Keratinocyte (primary cell): Measurements from ENCODE around the gene CFAP100. TPM values are rescaled to one million over a fixed set of nuclear protein-coding genes. Genes with fewer than 3 reads are reported as not detected.

Experiments used
- DNase-seq: peaks from one replicate; pipeline ENCODE4 v3.0.0-alpha.2; 2011; ENCODE audit warnings: low read depth, missing footprints, low spot score
- FAIRE-seq: peaks from 2 replicates; lab custom pipeline; 2011; peaks lifted over from hg19 to GRCh38; lab: Jason Lieb, UNC
- H2AFZ ChIP-seq: 2 replicates; pipeline ENCODE4 v1.6.0; 2012; ENCODE audit warnings: low read length, control low read depth, inconsistent platforms; ENCODE audit not compliant: control insufficient read depth
- H3K27ac ChIP-seq: 2 replicates; pipeline ENCODE4 v1.5.1; 2011; ENCODE audit warnings: low read length; ENCODE audit not compliant: control insufficient read depth, insufficient read depth
- H3K27me3 ChIP-seq: 3 replicates; pipeline ENCODE4 v1.6.0; 2011; ENCODE audit warnings: low read length; ENCODE audit not compliant: control insufficient read depth, insufficient read depth; ENCODE audit errors: extremely low read depth
- H3K36me3 ChIP-seq, 2 experiments: 2 replicates in 1 of 2; 3 replicates in 1 of 2; pipeline ENCODE4 v1.5.1; 2011; ENCODE audit warnings: low read length in 2 of 2, mild to moderate bottlenecking in 1 of 2; ENCODE audit not compliant: control insufficient read depth in 2 of 2, insufficient read depth in 2 of 2; ENCODE audit errors: extremely low read depth in 1 of 2
- H3K4me1 ChIP-seq: 3 replicates; pipeline ENCODE4 v1.5.1; 2011; ENCODE audit warnings: low read length; ENCODE audit not compliant: control insufficient read depth, insufficient read depth; ENCODE audit errors: extremely low read depth
- H3K4me2 ChIP-seq: 3 replicates; pipeline ENCODE4 v1.6.0; 2011; ENCODE audit warnings: low read depth, low read length; ENCODE audit not compliant: control insufficient read depth, insufficient read depth; ENCODE audit errors: extremely low read depth
- H3K4me3 ChIP-seq, 3 experiments: fragments of 200-600 bp in 1 of 3; sonication (generic) in 1 of 3; 2 replicates in 2 of 3; 3 replicates in 1 of 3; pipeline ENCODE4 v1.5.1; 2011 to 2016; ENCODE audit warnings: low read length in 3 of 3, mild to moderate bottlenecking in 3 of 3, control low read depth in 2 of 3, inconsistent platforms in 1 of 3, low read depth in 1 of 3, mixed read lengths in 1 of 3, mixed run types in 1 of 3, moderate library complexity in 1 of 3; ENCODE audit not compliant: control insufficient read depth in 2 of 3, insufficient read depth in 2 of 3; ENCODE audit errors: extremely low read depth in 1 of 3
- H3K79me2 ChIP-seq: 2 replicates; pipeline ENCODE4 v1.6.0; 2012; ENCODE audit warnings: low read length; ENCODE audit not compliant: control insufficient read depth, insufficient read depth
- H3K9ac ChIP-seq: 3 replicates; pipeline ENCODE4 v1.6.0; 2011; ENCODE audit warnings: low read length; ENCODE audit not compliant: control insufficient read depth, insufficient read depth; ENCODE audit errors: extremely low read depth
- H3K9me1 ChIP-seq: 3 replicates; pipeline ENCODE4 v1.6.0; 2011; ENCODE audit warnings: low read length; ENCODE audit not compliant: control insufficient read depth, insufficient read depth; ENCODE audit errors: extremely low read depth
- H3K9me3 ChIP-seq: 2 replicates; pipeline ENCODE4 v1.5.1; 2012; ENCODE audit warnings: low read depth, low read length; ENCODE audit not compliant: control insufficient read depth
- H4K20me1 ChIP-seq: 3 replicates; pipeline ENCODE4 v1.6.0; 2011; ENCODE audit warnings: low read length; ENCODE audit not compliant: control insufficient read depth, insufficient read depth; ENCODE audit errors: extremely low read depth
- CTCF ChIP-seq, 3 experiments: IDR thresholded peaks in 1 of 3; conservative IDR thresholded peaks in 1 of 3; optimal IDR thresholded peaks in 1 of 3; 2 replicates in 2 of 3; 3 replicates in 1 of 3; pipeline versions ENCODE3 to v1.5.1; 2011; ENCODE audit warnings: low read length in 3 of 3, mild to moderate bottlenecking in 3 of 3, moderate library complexity in 2 of 3, control low read depth in 1 of 3, inconsistent platforms in 1 of 3; ENCODE audit not compliant: insufficient read depth in 2 of 3; ENCODE audit errors: extremely low read depth in 1 of 3
- EZH2 ChIP-seq: IDR thresholded peaks from one replicate; pipeline ENCODE4 v1.6.1; 2012; ENCODE audit warnings: inconsistent platforms, mild to moderate bottlenecking, low read length, moderate library complexity
- dilution Hi-C: fragments of 300-500 bp; cut with MboI; formaldehyde crosslinking; loops from one replicate; pipeline ENCODE4 v1.7.0; 2020; ENCODE audit warnings: low sequenced_read_pairs; ENCODE audit not compliant: extremely low pct_ligation_motif_present
- polyA plus RNA-seq, 5 experiments: library from polyadenylated mRNA; depleted of rRNA in 3 of 5; stranded (reverse) in 3 of 5; stranded (forward) in 1 of 5; unstranded in 1 of 5; fragments of >200 nt; gene quantifications; 1 replicate in 1 of 5; 2 replicates in 3 of 5; 3 replicates in 1 of 5; pipeline versions ENCODE4 v1.2.1 to v1.2.3, GENCODE V29; 2011 to 2012; ENCODE audit warnings: missing spikeins in 2 of 5, low read depth in 1 of 5, low replicate concordance in 1 of 5

The CFAP100 gene
- polyA plus RNA-seq, 1 donor (not counting 4 experiments of a cell fraction or from before 2014, with no cell fraction given), result not detected

DNA sequence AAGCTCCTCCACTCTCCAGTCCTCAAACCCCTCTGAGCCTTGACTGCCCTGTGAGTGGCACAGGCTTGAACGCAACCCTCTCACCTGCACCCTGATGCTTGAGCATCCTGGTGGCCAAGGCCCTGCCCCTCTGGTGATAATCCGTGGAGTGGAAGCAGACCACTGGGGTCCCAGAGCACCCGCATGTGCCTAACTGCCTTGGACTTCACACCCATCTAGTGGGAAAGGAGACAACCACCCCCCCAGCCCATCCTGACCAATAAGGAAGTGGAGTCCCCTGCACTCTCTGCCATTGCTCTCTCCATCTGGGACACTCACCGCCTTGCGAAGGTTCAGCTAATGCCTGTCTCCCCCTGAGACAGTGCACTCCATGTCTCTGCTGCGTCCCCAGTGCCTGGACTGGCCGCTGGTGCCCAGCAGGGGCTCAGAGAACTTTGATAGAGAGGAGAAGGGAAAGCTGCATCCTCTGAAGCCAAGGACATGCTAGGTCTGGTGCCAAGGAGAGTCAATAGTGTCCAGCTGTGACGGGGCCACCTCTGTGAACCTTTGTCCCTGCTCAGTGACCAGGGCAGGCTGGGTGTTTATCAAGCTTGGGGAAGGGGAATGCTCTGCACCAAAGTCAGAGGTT, 40.9 kb upstream of the CFAP100 start:
- FAIRE-seq, result no peak
- Histone ChIP-seq H3K9me1 (no peaks in the 10 kb centered on the region), H4K20me1 (no peaks in the 10 kb centered on the region), H3K36me3 (no peaks in the 10 kb centered on the region), H3K9ac (no peak overlapping the region), H3K9me3 (no peaks in the 10 kb centered on the region), H3K4me3 (no peak overlapping the region), H3K79me2 (no peaks in the 10 kb centered on the region), H2AFZ (no peak overlapping the region), H3K27ac (no peak overlapping the region), H3K27me3 (peaks cover 36% of the 10 kb centered on the region), H3K4me2 (no peak overlapping the region), H3K4me1 (peaks cover 11% of the 10 kb centered on the region)
- DNase-seq, result no peak
- TF ChIP-seq CTCF (optimal IDR thresholded peaks at IDR 0.05 in 1 of 3, IDR thresholded peaks at IDR 0.05 in 1 of 3, conservative IDR thresholded peaks at IDR 0.05 in 1 of 3; ENCODE audit: extremely low read depth in 1 of 3, insufficient read depth in 2 of 3, low read length in 3 of 3), result no peak
- no peak for TF ChIP-seq EZH2
- dilution Hi-C loops, result no loop called here

DNA sequence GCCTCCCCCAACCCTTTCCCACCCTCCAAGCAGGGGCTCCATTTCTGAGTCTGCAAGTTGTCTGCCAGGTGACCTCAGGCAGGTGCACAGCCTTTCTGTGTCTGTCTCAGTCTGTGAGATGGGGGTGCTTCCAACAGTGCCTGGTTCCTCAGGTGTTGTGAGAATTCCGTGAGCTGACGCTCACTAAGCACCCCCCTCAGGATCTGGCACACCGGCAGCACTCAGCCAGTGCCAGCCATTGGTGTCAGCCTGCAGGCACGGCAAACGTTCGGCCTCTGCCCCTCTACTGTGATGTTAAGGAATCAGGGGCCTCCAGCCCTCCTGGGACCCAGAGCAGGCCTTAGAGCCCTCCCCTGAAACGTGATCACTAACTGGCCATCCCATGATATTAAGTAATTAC, 39.9 kb upstream of the CFAP100 start:
- Histone ChIP-seq H3K27ac (no peak overlapping the region), H3K4me1 (peaks cover 11% of the 10 kb centered on the region), H3K27me3 (peaks cover 36% of the 10 kb centered on the region), H3K4me3 (no peak overlapping the region), H4K20me1 (no peaks in the 10 kb centered on the region), H2AFZ (no peak overlapping the region), H3K36me3 (no peaks in the 10 kb centered on the region), H3K9me1 (no peaks in the 10 kb centered on the region), H3K79me2 (no peaks in the 10 kb centered on the region), H3K9me3 (no peaks in the 10 kb centered on the region), H3K9ac (no peak overlapping the region), H3K4me2 (no peak overlapping the region)
- DNase-seq (no peak), FAIRE-seq (no peak)
- TF ChIP-seq CTCF (optimal IDR thresholded peaks at IDR 0.05 in 1 of 3, IDR thresholded peaks at IDR 0.05 in 1 of 3, conservative IDR thresholded peaks at IDR 0.05 in 1 of 3; ENCODE audit: extremely low read depth in 1 of 3, insufficient read depth in 2 of 3, low read length in 3 of 3), result no peak
- TF ChIP-seq EZH2, result no peak
- dilution Hi-C loops, result no loop called here
